ENCODE data around the gene RBP4.

The RBP4 gene

GRCh38 chr10:93568105-93568390, 33.0 kb downstream of the RBP4 start:
- H3K4me1 ChIP-seq (ENCODE audit: control insufficient read depth in 1 of 2, insufficient read depth in 2 of 2, low read length in 2 of 2), result peaks cover 5 to 8% of the 10 kb centered on the region in 2 donors
- peak overlapping the region in 1 of 2 donors; percentile 15 for H3K4me3 ChIP-seq (ENCODE audit: low read depth in 1 of 2, low read length in 2 of 2)
- no peaks in the 10 kb centered on the region for H3K36me3 ChIP-seq (ENCODE audit: control insufficient read depth in 1 of 2, insufficient read depth in 2 of 2, low read length in 2 of 2)
- no peak overlapping the region for H3K9ac ChIP-seq (ENCODE audit: low read depth in 1 of 2, low read length in 2 of 2)
- no peak overlapping the region for H3K27ac ChIP-seq (ENCODE audit: low read depth, low read length)
- no peaks in the 10 kb centered on the region for H3K9me3 ChIP-seq (ENCODE audit: control insufficient read depth in 1 of 2, low read length in 2 of 2)
- peaks cover 36% of the 10 kb centered on the region in 2 donors for H3K27me3 ChIP-seq (ENCODE audit: control insufficient read depth in 1 of 2, insufficient read depth in 2 of 2, low read length in 2 of 2)

GRCh38 chr10:93567277-93568104, 33.5 kb downstream of the RBP4 start:
- Histone ChIP-seq H3K36me3 (ENCODE audit: control insufficient read depth in 1 of 2, insufficient read depth in 2 of 2, low read length in 2 of 2) (no peaks in the 10 kb centered on the region), H3K4me3 (ENCODE audit: low read depth in 1 of 2, low read length in 2 of 2) (peak overlapping the region in 1 of 2 donors; percentile 15), H3K27ac (ENCODE audit: low read depth, low read length) (no peak overlapping the region), H3K4me1 (ENCODE audit: control insufficient read depth in 1 of 2, insufficient read depth in 2 of 2, low read length in 2 of 2) (peaks cover 3 to 5% of the 10 kb centered on the region in 2 donors), H3K9me3 (ENCODE audit: control insufficient read depth in 1 of 2, low read length in 2 of 2) (no peaks in the 10 kb centered on the region), H3K27me3 (ENCODE audit: control insufficient read depth in 1 of 2, insufficient read depth in 2 of 2, low read length in 2 of 2) (peaks cover 36% of the 10 kb centered on the region in 2 donors), H3K9ac (ENCODE audit: low read depth in 1 of 2, low read length in 2 of 2) (no peak overlapping the region)

GRCh38 chr10:93566435-93567276, 34.4 kb downstream of the RBP4 start, which contains the start of gene FFAR4:
TSS of gene FFAR4 (plus strand) at chr10:93566665. CDS start at chr10:93566721, 56 bp downstream.
- Histone ChIP-seq H3K4me1 (ENCODE audit: control insufficient read depth in 1 of 2, insufficient read depth in 2 of 2, low read length in 2 of 2) (peaks cover 3 to 5% of the 10 kb centered on the region in 2 donors), H3K4me3 (ENCODE audit: low read depth in 1 of 2, low read length in 2 of 2) (peak within 1 kb of the TSS; percentile 20 to 57), H3K27me3 (ENCODE audit: control insufficient read depth in 1 of 2, insufficient read depth in 2 of 2, low read length in 2 of 2) (peaks cover 36% of the 10 kb centered on the region in 2 donors), H3K9ac (ENCODE audit: low read depth in 1 of 2, low read length in 2 of 2) (no peak within 1 kb of the TSS), H3K27ac (ENCODE audit: low read depth, low read length) (no peak within 1 kb of the TSS), H3K36me3 (ENCODE audit: control insufficient read depth in 1 of 2, insufficient read depth in 2 of 2, low read length in 2 of 2) (no peaks in the 10 kb centered on the region), H3K9me3 (ENCODE audit: control insufficient read depth in 1 of 2, low read length in 2 of 2) (no peaks in the 10 kb centered on the region)

- H3K27ac ChIP-seq (ENCODE audit: low read depth, low read length), result no peak overlapping the region
- H3K27me3 ChIP-seq (ENCODE audit: control insufficient read depth in 1 of 2, insufficient read depth in 2 of 2, low read length in 2 of 2), result peaks cover 32 to 36% of the 10 kb centered on the region in 2 donors
- no peaks in the 10 kb centered on the region for H3K9me3 ChIP-seq (ENCODE audit: control insufficient read depth in 1 of 2, low read length in 2 of 2)
- H3K4me3 ChIP-seq (ENCODE audit: low read depth in 1 of 2, low read length in 2 of 2), result no peak overlapping the region
- H3K36me3 ChIP-seq (ENCODE audit: control insufficient read depth in 1 of 2, insufficient read depth in 2 of 2, low read length in 2 of 2), result no peaks in the 10 kb centered on the region
- peaks cover 0 to 5% of the 10 kb centered on the region in 2 donors for H3K4me1 ChIP-seq (ENCODE audit: control insufficient read depth in 1 of 2, insufficient read depth in 2 of 2, low read length in 2 of 2)
- H3K9ac ChIP-seq (ENCODE audit: low read depth in 1 of 2, low read length in 2 of 2), result no peak overlapping the region
Measured at GRCh38 chr10:93565446-93565845, 35.6 kb downstream of the RBP4 start.

DNA sequence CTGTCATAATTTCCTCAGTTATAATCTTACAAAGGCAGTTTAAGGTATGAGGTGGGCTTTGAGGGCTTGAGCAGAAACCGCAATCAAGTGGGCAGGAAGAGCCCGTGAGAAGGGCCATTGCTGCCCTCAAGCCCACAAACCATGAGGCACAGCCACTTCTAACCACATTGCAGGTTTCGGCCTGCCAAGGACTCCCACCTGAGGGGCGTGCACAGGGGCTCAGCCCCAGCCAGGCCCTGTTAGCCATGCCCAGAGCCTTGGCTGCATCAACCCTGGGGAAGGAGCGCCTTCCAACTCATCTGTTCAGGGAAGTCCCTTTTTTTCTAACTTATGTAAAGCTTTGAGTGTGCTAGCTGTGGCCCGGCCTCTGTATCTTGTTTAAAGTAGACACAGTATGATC, 40.5 kb downstream of the RBP4 start:
- H3K9me3 ChIP-seq (ENCODE audit: control insufficient read depth in 1 of 2, low read length in 2 of 2), result peaks cover 0 to 3% of the 10 kb centered on the region in 2 donors
- no peak overlapping the region for H3K27ac ChIP-seq (ENCODE audit: low read depth, low read length)
- H3K27me3 ChIP-seq (ENCODE audit: control insufficient read depth in 1 of 2, insufficient read depth in 2 of 2, low read length in 2 of 2), result peaks cover 3 to 5% of the 10 kb centered on the region in 2 donors
- no peaks in the 10 kb centered on the region for H3K36me3 ChIP-seq (ENCODE audit: control insufficient read depth in 1 of 2, insufficient read depth in 2 of 2, low read length in 2 of 2)
- no peak overlapping the region for H3K4me3 ChIP-seq (ENCODE audit: low read depth in 1 of 2, low read length in 2 of 2)
- no peak overlapping the region for H3K9ac ChIP-seq (ENCODE audit: low read depth in 1 of 2, low read length in 2 of 2)
- no peaks in the 10 kb centered on the region for H3K4me1 ChIP-seq (ENCODE audit: control insufficient read depth in 1 of 2, insufficient read depth in 2 of 2, low read length in 2 of 2)

GRCh38 chr10:93559490-93559889, 41.5 kb downstream of the RBP4 start:
- Histone ChIP-seq H3K4me1 (ENCODE audit: control insufficient read depth in 1 of 2, insufficient read depth in 2 of 2, low read length in 2 of 2) (peaks cover under 1 to 2% of the 10 kb centered on the region in 2 donors), H3K27ac (ENCODE audit: low read depth, low read length) (no peak overlapping the region), H3K4me3 (ENCODE audit: low read depth in 1 of 2, low read length in 2 of 2) (no peak overlapping the region), H3K9ac (ENCODE audit: low read depth in 1 of 2, low read length in 2 of 2) (no peak overlapping the region), H3K36me3 (ENCODE audit: control insufficient read depth in 1 of 2, insufficient read depth in 2 of 2, low read length in 2 of 2) (no peaks in the 10 kb centered on the region), H3K9me3 (ENCODE audit: control insufficient read depth in 1 of 2, low read length in 2 of 2) (peaks cover 0 to 3% of the 10 kb centered on the region in 2 donors), H3K27me3 (ENCODE audit: control insufficient read depth in 1 of 2, insufficient read depth in 2 of 2, low read length in 2 of 2) (no peaks in the 10 kb centered on the region)

DNA sequence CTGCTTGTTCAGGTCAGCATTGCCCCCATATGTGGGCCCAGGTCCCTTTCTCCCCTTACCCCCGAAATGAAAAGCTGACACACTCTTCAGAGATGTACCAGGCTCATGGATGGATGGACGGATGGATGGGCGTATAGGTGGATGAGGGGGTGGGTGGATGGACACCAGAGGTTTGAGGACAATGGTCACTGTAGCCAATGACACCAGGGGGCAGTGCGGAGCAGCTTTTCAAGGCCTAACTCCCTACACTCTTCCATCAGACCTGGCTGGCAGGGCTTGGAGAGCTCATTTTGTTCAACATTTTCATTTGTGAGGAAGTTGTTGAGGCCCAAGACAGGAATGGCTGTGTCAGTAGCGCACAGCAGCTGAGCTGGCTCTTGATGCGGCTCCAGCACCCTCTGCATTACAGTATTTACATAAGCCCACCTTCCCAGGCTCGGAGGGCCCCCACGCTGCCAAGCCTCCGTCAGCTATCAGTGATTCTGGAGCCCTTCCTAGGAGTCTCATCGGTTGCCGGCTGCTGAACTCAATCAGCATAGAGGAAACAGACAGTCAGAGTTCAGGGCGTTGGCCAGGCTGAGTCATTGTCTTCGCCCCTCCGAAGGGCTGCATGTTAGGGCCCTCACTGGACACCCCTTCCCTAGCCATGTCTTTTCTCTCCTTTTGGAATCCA, 46.1 kb downstream of the RBP4 start:
- peaks cover 0 to 3% of the 10 kb centered on the region in 2 donors for H3K9me3 ChIP-seq (ENCODE audit: control insufficient read depth in 1 of 2, low read length in 2 of 2)
- H3K4me3 ChIP-seq (ENCODE audit: low read depth in 1 of 2, low read length in 2 of 2), result no peak overlapping the region
- H3K27ac ChIP-seq (ENCODE audit: low read depth, low read length), result no peak overlapping the region
- H3K27me3 ChIP-seq (ENCODE audit: control insufficient read depth in 1 of 2, insufficient read depth in 2 of 2, low read length in 2 of 2), result no peaks in the 10 kb centered on the region
- no peak overlapping the region for H3K9ac ChIP-seq (ENCODE audit: low read depth in 1 of 2, low read length in 2 of 2)
- H3K36me3 ChIP-seq (ENCODE audit: control insufficient read depth in 1 of 2, insufficient read depth in 2 of 2, low read length in 2 of 2), result no peaks in the 10 kb centered on the region
- H3K4me1 ChIP-seq (ENCODE audit: control insufficient read depth in 1 of 2, insufficient read depth in 2 of 2, low read length in 2 of 2), result peaks cover 6 to 9% of the 10 kb centered on the region in 2 donors

GRCh38 chr10:93554316-93554663, 46.7 kb downstream of the RBP4 start:
- Histone ChIP-seq H3K36me3 (ENCODE audit: control insufficient read depth in 1 of 2, insufficient read depth in 2 of 2, low read length in 2 of 2) (no peaks in the 10 kb centered on the region), H3K4me1 (ENCODE audit: control insufficient read depth in 1 of 2, insufficient read depth in 2 of 2, low read length in 2 of 2) (peaks cover 6 to 9% of the 10 kb centered on the region in 2 donors), H3K27ac (ENCODE audit: low read depth, low read length) (no peak overlapping the region), H3K4me3 (ENCODE audit: low read depth in 1 of 2, low read length in 2 of 2) (no peak overlapping the region), H3K9ac (ENCODE audit: low read depth in 1 of 2, low read length in 2 of 2) (no peak overlapping the region), H3K9me3 (ENCODE audit: control insufficient read depth in 1 of 2, low read length in 2 of 2) (no peaks in the 10 kb centered on the region), H3K27me3 (ENCODE audit: control insufficient read depth in 1 of 2, insufficient read depth in 2 of 2, low read length in 2 of 2) (no peaks in the 10 kb centered on the region)

DNA sequence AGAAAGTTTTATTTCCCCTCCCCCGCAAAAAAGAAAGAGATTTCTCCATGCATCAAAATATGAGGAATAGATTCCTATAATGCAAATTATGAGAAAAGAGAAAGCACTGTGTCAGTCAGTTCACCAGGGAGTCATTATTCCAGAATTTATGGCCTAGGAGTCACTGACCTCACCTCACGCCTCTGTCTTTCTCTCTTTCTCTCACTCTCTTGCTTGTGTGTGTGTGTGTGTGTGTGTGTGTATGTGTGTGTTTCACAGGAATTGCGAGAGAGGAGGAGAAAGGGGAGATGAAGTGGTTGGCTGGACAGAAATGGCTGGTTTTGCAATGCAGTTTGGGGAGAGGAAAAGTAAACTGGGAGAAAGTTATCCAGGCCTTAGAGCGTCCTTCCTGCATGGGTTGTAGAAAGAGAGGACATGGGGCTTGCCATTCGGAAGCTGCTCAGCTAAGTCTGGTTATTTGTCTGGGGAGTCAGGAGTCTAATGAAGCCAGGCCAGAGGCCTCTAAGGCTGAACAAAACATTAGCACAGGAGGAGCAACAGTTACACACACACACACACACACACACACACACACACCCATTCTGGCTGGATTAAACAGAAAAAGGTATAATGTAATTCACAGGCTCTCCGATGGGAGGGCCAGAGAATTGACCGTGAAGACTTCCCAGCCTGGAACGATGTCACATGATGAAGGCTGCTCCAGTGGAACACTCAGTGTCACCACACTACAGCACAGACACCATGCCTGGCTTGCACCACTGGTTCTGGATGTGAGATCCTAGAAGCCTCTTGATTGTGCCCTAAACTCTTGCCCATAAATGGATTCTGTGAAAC, 47.3 kb downstream of the RBP4 start:
- peaks cover 6 to 9% of the 10 kb centered on the region in 2 donors for H3K4me1 ChIP-seq (ENCODE audit: control insufficient read depth in 1 of 2, insufficient read depth in 2 of 2, low read length in 2 of 2)
- H3K4me3 ChIP-seq (ENCODE audit: low read depth in 1 of 2, low read length in 2 of 2), result no peak overlapping the region
- H3K27me3 ChIP-seq (ENCODE audit: control insufficient read depth in 1 of 2, insufficient read depth in 2 of 2, low read length in 2 of 2), result no peaks in the 10 kb centered on the region
- H3K9ac ChIP-seq (ENCODE audit: low read depth in 1 of 2, low read length in 2 of 2), result no peak overlapping the region
- no peaks in the 10 kb centered on the region for H3K9me3 ChIP-seq (ENCODE audit: control insufficient read depth in 1 of 2, low read length in 2 of 2)
- H3K36me3 ChIP-seq (ENCODE audit: control insufficient read depth in 1 of 2, insufficient read depth in 2 of 2, low read length in 2 of 2), result no peaks in the 10 kb centered on the region
- H3K27ac ChIP-seq (ENCODE audit: low read depth, low read length), result no peak overlapping the region
